ENCODE data around the gene DES. TPM values are rescaled to one million over a fixed set of nuclear protein-coding genes. Genes with fewer than 3 reads are reported as not detected.
A peak's percentile ranks its signal among the peaks of the same experiment; 100 is the strongest.

DES gene
- total RNA-seq, 1 donor: 3.3 TPM

DNA sequence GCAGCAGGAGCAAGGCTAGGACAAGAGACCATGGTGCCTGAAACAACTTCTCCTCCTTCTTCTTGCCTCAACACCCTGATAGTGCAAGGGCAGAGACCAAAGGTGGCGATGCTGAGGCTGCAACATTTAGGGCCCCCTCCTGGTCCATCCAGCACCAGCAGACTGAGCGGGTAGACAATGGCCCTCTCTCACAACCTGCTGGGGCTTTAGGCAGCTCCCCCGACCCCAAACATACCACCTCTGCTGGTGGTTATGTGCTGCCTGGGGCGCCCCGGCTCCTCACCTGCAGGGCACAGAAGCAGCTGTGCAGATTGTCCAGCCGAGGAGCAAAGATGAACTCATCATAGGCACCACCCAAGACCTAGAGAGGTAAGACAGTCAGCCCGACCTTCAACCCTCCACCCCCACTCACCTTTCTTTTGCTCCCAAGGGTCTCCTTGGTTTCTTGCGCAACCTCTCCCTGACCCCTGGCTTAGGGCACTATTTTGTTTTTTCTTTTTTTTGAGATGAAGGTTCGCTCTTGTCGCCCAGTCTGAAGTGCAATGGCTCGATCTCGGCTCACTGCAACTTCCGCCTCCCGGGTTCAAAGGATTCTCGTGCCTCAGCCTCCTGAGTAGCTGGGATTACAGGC lies 34.0 kb upstream of the DES start:
- TF ChIP-seq, protein P1, sequence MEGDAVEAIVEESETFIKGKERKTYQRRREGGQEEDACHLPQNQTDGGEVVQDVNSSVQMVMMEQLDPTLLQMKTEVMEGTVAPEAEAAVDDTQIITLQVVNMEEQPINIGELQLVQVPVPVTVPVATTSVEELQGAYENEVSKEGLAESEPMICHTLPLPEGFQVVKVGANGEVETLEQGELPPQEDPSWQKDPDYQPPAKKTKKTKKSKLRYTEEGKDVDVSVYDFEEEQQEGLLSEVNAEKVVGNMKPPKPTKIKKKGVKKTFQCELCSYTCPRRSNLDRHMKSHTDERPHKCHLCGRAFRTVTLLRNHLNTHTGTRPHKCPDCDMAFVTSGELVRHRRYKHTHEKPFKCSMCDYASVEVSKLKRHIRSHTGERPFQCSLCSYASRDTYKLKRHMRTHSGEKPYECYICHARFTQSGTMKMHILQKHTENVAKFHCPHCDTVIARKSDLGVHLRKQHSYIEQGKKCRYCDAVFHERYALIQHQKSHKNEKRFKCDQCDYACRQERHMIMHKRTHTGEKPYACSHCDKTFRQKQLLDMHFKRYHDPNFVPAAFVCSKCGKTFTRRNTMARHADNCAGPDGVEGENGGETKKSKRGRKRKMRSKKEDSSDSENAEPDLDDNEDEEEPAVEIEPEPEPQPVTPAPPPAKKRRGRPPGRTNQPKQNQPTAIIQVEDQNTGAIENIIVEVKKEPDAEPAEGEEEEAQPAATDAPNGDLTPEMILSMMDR (IDR thresholded peaks at IDR 0.05; ENCODE audit: insufficient read depth, low read length): no peak
- no peak for DNase-seq (ENCODE audit: low read depth)
- no peak overlapping the region for H3K4me3 ChIP-seq (ENCODE audit: low read depth, low read length)

DNA sequence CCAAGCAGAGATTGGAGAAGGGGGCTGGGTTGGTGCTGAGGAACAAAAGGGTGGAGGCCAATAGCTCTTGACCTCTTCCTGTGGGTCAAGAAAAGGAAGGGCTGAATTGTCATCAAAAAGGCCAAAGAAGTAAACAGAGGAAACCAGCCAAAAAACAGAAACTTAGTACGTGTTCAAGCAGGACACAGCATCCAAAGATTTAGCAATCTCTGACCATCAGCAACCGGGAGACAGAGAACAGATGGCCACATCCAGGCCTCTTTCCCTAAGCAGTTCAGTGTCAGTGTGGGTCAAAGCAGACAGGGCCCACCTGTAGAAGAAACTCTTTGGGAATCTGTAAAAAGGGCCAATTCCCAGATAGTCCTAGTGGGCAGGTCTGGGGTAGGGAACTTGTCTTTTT lies 33.3 kb upstream of the DES start:
- no peak overlapping the region for H3K4me3 ChIP-seq (ENCODE audit: low read depth, low read length)
- TF ChIP-seq, protein P1 (IDR thresholded peaks at IDR 0.05; ENCODE audit: insufficient read depth, low read length): no peak
- peak; percentile 32 for DNase-seq (ENCODE audit: low read depth)

DNA sequence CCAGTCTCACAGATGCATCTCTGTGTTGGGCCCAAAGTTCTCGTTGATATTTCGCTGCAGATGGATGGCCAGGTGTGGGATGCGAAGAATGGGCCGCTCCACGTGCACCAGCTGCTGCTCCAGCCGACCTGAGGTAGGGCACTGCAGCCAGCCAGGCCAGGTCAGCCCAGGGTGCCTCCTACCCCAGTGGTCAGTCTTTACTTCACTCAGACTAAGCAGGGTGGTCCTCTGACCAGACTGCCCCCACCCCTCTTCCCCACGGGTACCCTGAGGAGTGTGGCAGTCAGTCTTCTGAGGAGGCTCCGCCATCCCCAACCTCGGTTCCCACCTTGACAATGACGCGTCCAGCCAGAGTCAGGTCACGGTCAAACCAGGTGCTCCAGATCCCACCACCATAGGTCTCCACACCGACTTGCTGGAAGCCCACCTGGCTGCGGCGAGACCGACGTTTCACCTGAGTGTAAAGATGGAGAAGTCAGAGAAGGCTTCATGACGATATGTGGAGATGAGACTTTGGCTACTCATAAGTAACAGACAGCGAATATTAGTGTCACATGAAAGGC lies 32.1 kb upstream of the DES start:
- no peak for DNase-seq (ENCODE audit: low read depth)
- peak overlapping the region; percentile 84 for H3K4me3 ChIP-seq (ENCODE audit: low read depth, low read length)
- TF ChIP-seq, protein P1 (IDR thresholded peaks at IDR 0.05; ENCODE audit: insufficient read depth, low read length): no peak

- TF ChIP-seq, protein P1 (IDR thresholded peaks at IDR 0.05; ENCODE audit: insufficient read depth, low read length): no peak
- no peak for DNase-seq (ENCODE audit: low read depth)
- peak overlapping the region; percentile 84 for H3K4me3 ChIP-seq (ENCODE audit: low read depth, low read length)
Measured at GRCh38 chr2:219386532-219387280, 31.5 kb upstream of the DES start.

GRCh38 chr2:219387306-219388120 lies 30.7 kb upstream of the DES start, which contains the start of gene DNPEP:
DNPEP (minus strand) TSS chr2:219387912; CDS start chr2:219387794, 118 bp downstream.
- TF ChIP-seq, protein P1 (IDR thresholded peaks at IDR 0.05; ENCODE audit: insufficient read depth, low read length): no peak
- peak within 1 kb of the TSS; percentile 84 for H3K4me3 ChIP-seq (ENCODE audit: low read depth, low read length)
- peak; percentile 73 for DNase-seq (ENCODE audit: low read depth)

DNA sequence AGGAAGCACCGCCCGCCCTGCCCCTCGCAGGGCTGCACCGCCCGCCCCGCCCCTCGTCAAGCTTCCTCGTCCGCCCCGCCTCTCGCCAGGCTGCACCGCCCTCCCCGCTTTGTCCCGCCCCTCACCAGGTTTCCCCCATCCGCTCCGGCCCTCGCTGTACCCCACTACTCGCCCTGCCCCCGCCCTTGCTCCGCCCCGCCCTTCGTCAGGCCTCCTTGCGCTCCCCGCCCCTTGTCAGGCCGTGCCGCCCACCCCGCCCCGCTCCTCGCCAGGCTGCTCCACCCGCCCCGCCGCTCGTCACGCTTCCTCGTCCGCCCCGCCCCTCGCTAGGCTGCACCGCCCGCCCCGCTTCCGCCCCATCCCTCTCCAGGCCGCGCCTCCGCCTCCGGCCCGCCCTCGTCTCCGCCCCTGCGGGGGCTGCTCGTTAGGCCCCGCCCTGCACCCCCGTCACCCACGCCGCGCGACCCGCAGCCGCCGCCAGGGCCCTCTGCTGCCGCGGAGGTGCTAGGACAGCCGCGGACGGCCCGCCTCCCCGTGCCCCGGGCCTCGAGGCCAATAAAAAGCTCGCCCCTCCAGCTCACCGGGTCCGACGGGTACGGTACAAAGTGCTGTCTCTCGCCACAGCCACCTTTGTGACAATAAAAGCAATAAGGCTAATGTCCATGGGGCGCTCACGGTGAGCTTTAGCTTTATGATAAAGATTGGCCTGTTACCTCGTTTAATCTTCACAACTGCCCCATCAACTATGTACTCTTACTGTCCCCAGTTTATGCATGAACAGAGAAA lies 29.9 kb upstream of the DES start:
- DNase-seq (ENCODE audit: low read depth): peak; percentile 96
- H3K4me3 ChIP-seq (ENCODE audit: low read depth, low read length): peak overlapping the region; percentile 48
- TF ChIP-seq, protein P1 (IDR thresholded peaks at IDR 0.05; ENCODE audit: insufficient read depth, low read length): peak; percentile 42
